Uterus (tissue), 4 donors: Measurements from ENCODE around the gene SCGB1C1. TPM values are rescaled to one million over a fixed set of nuclear protein-coding genes. Genes with fewer than 3 reads are reported as not detected.
A peak's percentile ranks its signal among the peaks of the same experiment; 100 is the strongest.

ENCODE experiments used
- DNase-seq, 2 donors: peaks; one replicate each; pipeline ENCODE4 v3.0.0-alpha.2; 2019 to 2020
- H3K27ac ChIP-seq, 2 donors: fragments of 200-600 bp; sonication (generic); 1 replicate in 1 of 2; 2 replicates in 1 of 2; pipeline ENCODE4 v1.5.1; 2016 to 2018
- H3K27me3 ChIP-seq, 2 donors: fragments of 200-600 bp; sonication (generic); one replicate each; pipeline ENCODE4 v1.5.1; 2018 to 2019; ENCODE audit warnings: control low read depth in 1 of 2
- H3K36me3 ChIP-seq, 2 donors: fragments of 200-600 bp; sonication (generic); one replicate each; pipeline ENCODE4 v1.5.1; 2019; ENCODE audit warnings: control low read depth in 1 of 2
- H3K4me1 ChIP-seq, 2 donors: fragments of 200-600 bp; sonication (generic); one replicate each; pipeline ENCODE4 v1.5.1; 2018 to 2019; ENCODE audit warnings: control low read depth in 1 of 2
- H3K4me3 ChIP-seq, 2 donors: fragments of 200-600 bp; sonication (generic); 1 replicate in 1 of 2; 2 replicates in 1 of 2; pipeline ENCODE4 v1.5.1; 2018 to 2019; ENCODE audit warnings: mild to moderate bottlenecking in 1 of 2
- H3K9me3 ChIP-seq, 2 donors: fragments of 200-600 bp; sonication (generic); one replicate each; pipeline ENCODE4 v1.5.1; 2019; ENCODE audit warnings: control low read depth in 1 of 2
- POLR2A ChIP-seq, 2 donors: fragments of 450-650 bp; IDR thresholded peaks; one replicate each; pipeline ENCODE4 v1.6.1; 2016; ENCODE audit warnings: antibody characterized with exemption in 2 of 2, mild to moderate bottlenecking in 1 of 2, moderate library complexity in 1 of 2
- intact Hi-C: fragments of 100-400 bp; cut with DNase I; formaldehyde crosslinking; loops from one replicate; pipeline ENCODE4 v1.15.1; 2023; ENCODE audit warnings: low total_unique reads
- total RNA-seq, 4 donors: library from RNA; depleted of rRNA in 3 of 4; stranded (reverse); fragments of >200 nt in 3 of 4; gene quantifications; one replicate each; pipeline versions ENCODE4 v1.1.0 to v1.2.4, GENCODE V29; 2014 to 2023
- TF ChIP-seq, protein P1 (sequence below), 4 experiments: fragments of 200-600 bp in 2 of 4; fragments of 450-650 bp in 2 of 4; sonication (generic) in 2 of 4; IDR thresholded peaks; one replicate each; pipeline ENCODE4 v1.5.1; 2016 to 2019; ENCODE audit warnings: antibody characterized with exemption in 4 of 4, mild to moderate bottlenecking in 2 of 4, moderate library complexity in 1 of 4
- donor health status: DM: yes; HTN: yes; CAD: no.

Gene SCGB1C1
- total RNA-seq, 4 donors from 2014 or later, result not detected

DNA sequence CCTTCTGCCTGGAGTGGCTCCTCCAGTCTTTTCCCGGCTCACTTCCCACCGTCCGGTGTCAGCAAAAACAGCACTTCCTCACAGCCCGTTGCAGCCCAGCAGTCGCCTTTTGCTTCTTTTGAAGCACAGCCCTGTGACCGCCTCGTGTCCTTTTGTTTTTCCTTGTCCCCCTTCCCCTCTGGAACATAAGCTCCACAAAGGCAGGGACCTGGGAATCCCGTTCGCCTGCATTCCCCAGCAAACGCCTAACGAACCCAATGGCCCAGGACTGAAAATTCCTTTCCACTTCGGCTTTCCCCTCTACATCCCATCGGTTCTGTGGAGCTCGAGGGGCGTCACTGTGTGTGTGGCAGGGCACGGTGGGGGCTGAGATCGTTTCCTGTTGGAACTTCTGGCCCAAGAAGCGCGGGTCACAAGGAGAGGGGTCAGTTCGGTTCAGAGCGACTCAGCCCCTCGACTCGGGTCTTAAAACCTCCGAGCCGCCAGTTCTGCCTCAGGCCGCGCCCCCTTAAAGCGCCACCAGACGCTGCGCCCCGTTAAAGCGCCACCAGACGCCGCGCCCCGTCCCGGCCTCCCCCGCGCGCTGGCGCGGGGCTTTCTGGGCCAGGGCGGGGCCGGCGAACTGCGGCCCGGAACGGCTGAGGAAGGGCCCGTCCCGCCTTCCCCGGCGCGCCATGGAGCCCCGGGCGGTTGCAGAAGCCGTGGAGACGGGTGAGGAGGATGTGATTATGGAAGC, 15.5 kb downstream of the SCGB1C1 start:
- Histone ChIP-seq H3K4me1 (peaks cover 13 to 28% of the 10 kb centered on the region in 2 donors), H3K27ac (peak overlapping the region; percentile 89 to 94), H3K9me3 (no peaks in the 10 kb centered on the region), H3K36me3 (no peaks in the 10 kb centered on the region), H3K4me3 (peak overlapping the region; percentile 91 to 92), H3K27me3 (no peaks in the 10 kb centered on the region)
- peak; percentile 86 for TF ChIP-seq POLR2A (IDR thresholded peaks at IDR 0.05)
- TF ChIP-seq, protein P1, sequence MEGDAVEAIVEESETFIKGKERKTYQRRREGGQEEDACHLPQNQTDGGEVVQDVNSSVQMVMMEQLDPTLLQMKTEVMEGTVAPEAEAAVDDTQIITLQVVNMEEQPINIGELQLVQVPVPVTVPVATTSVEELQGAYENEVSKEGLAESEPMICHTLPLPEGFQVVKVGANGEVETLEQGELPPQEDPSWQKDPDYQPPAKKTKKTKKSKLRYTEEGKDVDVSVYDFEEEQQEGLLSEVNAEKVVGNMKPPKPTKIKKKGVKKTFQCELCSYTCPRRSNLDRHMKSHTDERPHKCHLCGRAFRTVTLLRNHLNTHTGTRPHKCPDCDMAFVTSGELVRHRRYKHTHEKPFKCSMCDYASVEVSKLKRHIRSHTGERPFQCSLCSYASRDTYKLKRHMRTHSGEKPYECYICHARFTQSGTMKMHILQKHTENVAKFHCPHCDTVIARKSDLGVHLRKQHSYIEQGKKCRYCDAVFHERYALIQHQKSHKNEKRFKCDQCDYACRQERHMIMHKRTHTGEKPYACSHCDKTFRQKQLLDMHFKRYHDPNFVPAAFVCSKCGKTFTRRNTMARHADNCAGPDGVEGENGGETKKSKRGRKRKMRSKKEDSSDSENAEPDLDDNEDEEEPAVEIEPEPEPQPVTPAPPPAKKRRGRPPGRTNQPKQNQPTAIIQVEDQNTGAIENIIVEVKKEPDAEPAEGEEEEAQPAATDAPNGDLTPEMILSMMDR (IDR thresholded peaks at IDR 0.05), result peak in 2 of 4 experiments; percentile 26 to 31
- DNase-seq, result peak; percentile 68 to 76
- intact Hi-C loops, result loop anchor here (10.0 kb wide), 1 partner anchor 166 kb away; no protein-coding TSS in a partner anchor

- H3K36me3 ChIP-seq, result no peaks in the 10 kb centered on the region
- TF ChIP-seq, protein P1 (IDR thresholded peaks at IDR 0.05), result no peak
- TF ChIP-seq POLR2A (IDR thresholded peaks at IDR 0.05), result no peak
- peak overlapping the region; percentile 89 to 94 for H3K27ac ChIP-seq
- H3K4me1 ChIP-seq, result peaks cover 13 to 28% of the 10 kb centered on the region in 2 donors
- no peaks in the 10 kb centered on the region for H3K9me3 ChIP-seq
- DNase-seq, result peak in 1 of 2 donors; percentile 41
- intact Hi-C loops, result loop anchor here (10.0 kb wide), 1 partner anchor 166 kb away; no protein-coding TSS in a partner anchor
- H3K4me3 ChIP-seq, result peak overlapping the region; percentile 91 to 92
- no peaks in the 10 kb centered on the region for H3K27me3 ChIP-seq
Observed at GRCh38 chr11:208917-209260, 16.0 kb downstream of the SCGB1C1 start.

- DNase-seq, result peak in 1 of 2 donors; percentile 20
Observed at GRCh38 chr11:209275-210121, 16.6 kb downstream of the SCGB1C1 start.

DNA sequence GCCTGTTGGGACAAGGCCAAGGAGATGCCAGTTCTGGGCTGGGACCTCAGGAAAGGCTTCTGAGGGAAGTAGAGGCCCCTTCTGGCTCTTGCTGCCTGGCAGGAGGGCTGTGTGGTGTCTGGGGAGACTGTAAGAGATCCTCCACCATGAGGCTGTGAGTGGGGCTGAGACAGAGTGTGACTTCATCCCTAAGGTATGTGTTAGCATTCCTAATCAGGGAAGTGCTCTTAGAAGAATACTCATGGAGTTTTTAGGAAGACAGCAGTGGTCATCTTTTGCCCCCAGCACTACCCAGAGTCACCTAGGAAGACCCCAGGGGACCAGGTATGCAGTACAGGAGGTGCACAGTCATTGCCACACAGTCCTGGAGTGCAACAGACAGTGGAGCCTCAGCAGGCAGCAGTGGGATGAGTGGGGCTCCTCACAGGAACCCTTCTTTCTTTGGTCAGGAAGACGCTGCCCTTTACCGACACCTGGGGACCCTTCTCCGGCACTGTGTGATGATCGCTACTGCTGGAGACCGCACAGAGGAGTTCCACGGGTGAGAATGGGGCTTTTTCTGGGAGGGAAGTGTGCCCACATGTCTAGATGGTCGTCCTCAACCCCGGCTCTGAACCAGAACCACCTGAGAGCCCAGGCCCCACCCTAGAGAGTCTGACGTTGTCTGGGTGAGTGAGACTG, 17.4 kb downstream of the SCGB1C1 start:
- peak overlapping the region in 1 of 2 donors; percentile 92 for H3K4me3 ChIP-seq
- peak overlapping the region; percentile 29 to 34 for H3K27ac ChIP-seq
- intact Hi-C loops, result no loop called here
- no peaks in the 10 kb centered on the region for H3K9me3 ChIP-seq
- peak in 1 of 2 donors; percentile 13 for DNase-seq
- H3K4me1 ChIP-seq, result peaks cover 13 to 28% of the 10 kb centered on the region in 2 donors
- no peaks in the 10 kb centered on the region for H3K27me3 ChIP-seq
- no peak for TF ChIP-seq POLR2A (IDR thresholded peaks at IDR 0.05)
- no peaks in the 10 kb centered on the region for H3K36me3 ChIP-seq

More at GRCh38 chr11:209275-210121, 16.6 kb downstream of the SCGB1C1 start:
- H3K27me3 ChIP-seq, result no peaks in the 10 kb centered on the region
- TF ChIP-seq, protein P1 (IDR thresholded peaks at IDR 0.05), result no peak
- TF ChIP-seq POLR2A (IDR thresholded peaks at IDR 0.05), result no peak
- peak overlapping the region; percentile 89 to 94 for H3K27ac ChIP-seq
- no peaks in the 10 kb centered on the region for H3K9me3 ChIP-seq
- intact Hi-C loops, result loop anchor here (10.0 kb wide), 1 partner anchor 165 kb away; no protein-coding TSS in a partner anchor
- no peaks in the 10 kb centered on the region for H3K36me3 ChIP-seq
- H3K4me1 ChIP-seq, result peaks cover 13 to 28% of the 10 kb centered on the region in 2 donors
- H3K4me3 ChIP-seq, result peak overlapping the region; percentile 91 to 92

- Histone ChIP-seq H3K27ac (no peak overlapping the region), H3K4me1 (peaks cover 8 to 24% of the 10 kb centered on the region in 2 donors)
- intact Hi-C loops, result no loop called here
Observed at GRCh38 chr11:210803-211180, 17.9 kb downstream of the SCGB1C1 start.

More at GRCh38 chr11:210803-211180, 17.9 kb downstream of the SCGB1C1 start:
- peak in 1 of 2 donors; percentile 19 for DNase-seq
- no peaks in the 10 kb centered on the region for H3K9me3 ChIP-seq
- H3K4me3 ChIP-seq, result no peak overlapping the region
- H3K36me3 ChIP-seq, result no peaks in the 10 kb centered on the region
- no peak for TF ChIP-seq POLR2A (IDR thresholded peaks at IDR 0.05)
- TF ChIP-seq, protein P1 (IDR thresholded peaks at IDR 0.05), result no peak
- H3K27me3 ChIP-seq, result no peaks in the 10 kb centered on the region
